B cell (primary cell): Measurements from ENCODE around the gene RAB31. TPM values are rescaled to one million over a fixed set of nuclear protein-coding genes. Genes with fewer than 3 reads are reported as not detected.

ENCODE experiments used
- ATAC-seq: fragments of 200-7000 bp; cut with Tn5 transposase; one replicate; pipeline ENCODE4 v1.10.0; 2021; ENCODE audit warnings: low read depth, mild to moderate bottlenecking, moderate number of reproducible peaks, moderate library complexity
- CTCF ChIA-PET: fragments of 350-600 bp; sonication (Branson Sonifier 250); formaldehyde crosslinking; loops from one replicate; lab custom pipeline; 2021; ENCODE audit warnings: antibody characterized with exemption, inconsistent platforms; lab: Charles Lee
- POLR2A ChIA-PET: fragments of 350-600 bp; sonication (Branson Sonifier 250); formaldehyde crosslinking; loops from one replicate; lab custom pipeline; 2021; ENCODE audit warnings: antibody characterized with exemption; lab: Charles Lee
- DNase-seq: peaks from one replicate; pipeline ENCODE4 v3.0.0; 2013
- H2AFZ ChIP-seq: 2 replicates; pipeline ENCODE4 v1.6.1; 2012; ENCODE audit warnings: mild to moderate bottlenecking, low read depth, low read length; ENCODE audit not compliant: insufficient read depth, poor library complexity, severe bottlenecking
- H3K27ac ChIP-seq, 2 donors: 1 replicate in 1 of 2; 2 replicates in 1 of 2; pipeline ENCODE4 v1.5.1; 2012 to 2013; ENCODE audit warnings: low read length in 2 of 2, mild to moderate bottlenecking in 2 of 2, moderate library complexity in 1 of 2
- H3K27me3 ChIP-seq, 4 experiments: fragments of 200-600 bp in 1 of 4; sonication (generic) in 1 of 4; replicated peaks in 1 of 4; 1 replicate in 2 of 4; 2 replicates in 2 of 4; pipeline versions ENCODE4 v1.6.1 to v1.7.0; 2013 to 2016; ENCODE audit warnings: low read length in 3 of 4, mild to moderate bottlenecking in 2 of 4, mixed read lengths in 1 of 4, moderate library complexity in 1 of 4; ENCODE audit not compliant: insufficient read depth in 4 of 4, control insufficient read depth in 3 of 4; ENCODE audit errors: control extremely low read depth in 1 of 4
- H3K36me3 ChIP-seq, 2 experiments: replicated peaks in 1 of 2; 1 replicate in 1 of 2; 2 replicates in 1 of 2; pipeline versions ENCODE4 v1.6.1 to v1.7.1; 2013; ENCODE audit warnings: low read length in 1 of 2; ENCODE audit not compliant: insufficient read depth in 2 of 2, control insufficient read depth in 1 of 2; ENCODE audit errors: control extremely low read depth in 1 of 2, extremely low read depth in 1 of 2
- H3K4me1 ChIP-seq, 2 donors: fragments of 200-600 bp in 1 of 2; sonication (generic) in 1 of 2; 1 replicate in 1 of 2; 2 replicates in 1 of 2; pipeline versions ENCODE4 v1.5.1 to v1.6.1; 2013 to 2017; ENCODE audit warnings: low read length in 2 of 2; ENCODE audit not compliant: control insufficient read depth in 2 of 2, insufficient read depth in 2 of 2
- H3K4me2 ChIP-seq: replicated peaks from 2 replicates; pipeline ENCODE3; 2012; ENCODE audit warnings: mild to moderate bottlenecking, low read depth, low read length; ENCODE audit not compliant: poor library complexity, severe bottlenecking
- H3K4me3 ChIP-seq, 5 experiments: fragments of 200-600 bp in 1 of 5; sonication (generic) in 1 of 5; 1 replicate in 3 of 5; 2 replicates in 2 of 5; pipeline versions ENCODE4 v1.5.1 to v1.7.0; 2011 to 2016; ENCODE audit warnings: low read length in 4 of 5, mild to moderate bottlenecking in 4 of 5, low read depth in 2 of 5, control low read depth in 1 of 5, moderate library complexity in 1 of 5; ENCODE audit not compliant: insufficient read depth in 1 of 5; ENCODE audit errors: control extremely low read depth in 1 of 5, extremely low read depth in 1 of 5
- H3K79me2 ChIP-seq: fragments of 200-600 bp; sonication (generic); one replicate; pipeline ENCODE4 v1.6.0; 2016; ENCODE audit warnings: low read length; ENCODE audit not compliant: control insufficient read depth, insufficient read depth
- H3K9ac ChIP-seq: fragments of 200-600 bp; sonication (generic); 2 replicates; pipeline ENCODE4 v1.6.1; 2017; ENCODE audit warnings: mild to moderate bottlenecking, low read length, moderate library complexity
- H3K9me3 ChIP-seq, 3 donors: one replicate each; pipeline versions ENCODE4 v1.6.1 to v1.7.1; 2013; ENCODE audit warnings: low read length in 2 of 3; ENCODE audit not compliant: control insufficient read depth in 2 of 3, insufficient read depth in 1 of 3; ENCODE audit errors: control extremely low read depth in 1 of 3
- H4K20me1 ChIP-seq: 2 replicates; pipeline ENCODE4 v1.6.0; 2012; ENCODE audit warnings: mild to moderate bottlenecking, low read length; ENCODE audit not compliant: insufficient read depth, control insufficient read depth, poor library complexity, severe bottlenecking
- H3K27ac Mint-ChIP-seq: one replicate; pipeline ENCODE4 v1.8.0; 2021; ENCODE audit warnings: mixed read lengths
- H3K27me3 Mint-ChIP-seq: one replicate; pipeline ENCODE4 v1.8.0; 2021; ENCODE audit warnings: mixed read lengths
- H3K4me1 Mint-ChIP-seq: one replicate; pipeline ENCODE4 v1.8.0; 2021; ENCODE audit warnings: mixed read lengths
- H3K4me3 Mint-ChIP-seq: one replicate; pipeline ENCODE4 v1.8.0; 2021; ENCODE audit warnings: mixed read lengths
- H3K9me3 Mint-ChIP-seq: one replicate; pipeline ENCODE4 v1.8.0; 2022; ENCODE audit warnings: mixed read lengths; ENCODE audit not compliant: insufficient read depth
- CTCF ChIP-seq: fragments of 200-600 bp; IDR thresholded peaks from one replicate; pipeline ENCODE4 v1.8.0; 2022; ENCODE audit warnings: antibody characterized with exemption, mild to moderate bottlenecking
- EZH2 ChIP-seq: IDR thresholded peaks from 2 replicates; pipeline ENCODE4 v1.6.1; 2012; ENCODE audit warnings: borderline replicate concordance, low read depth, mild to moderate bottlenecking, moderate library complexity, low read length; ENCODE audit not compliant: insufficient read depth, poor library complexity, severe bottlenecking
- WGBS: methylation state at CpG from one replicate; pipeline ENCODE4 v1.1.5; 2013; ENCODE audit warnings: missing lambda C conversion rate; ENCODE audit not compliant: insufficient coverage; 5-methylcytosine and 5-hydroxymethylcytosine counted together
- intact Hi-C: fragments of 100-400 bp; cut with micrococcal nuclease; formaldehyde crosslinking; loops from one replicate; pipeline ENCODE4 v1.10.0; 2022
- polyA plus RNA-seq: library from polyadenylated mRNA; depleted of rRNA; stranded (reverse); fragments of >200 nt; gene quantifications from 2 replicates; pipeline ENCODE4 v1.2.3, GENCODE V29; 2012
- total RNA-seq, 2 donors: library from RNA; stranded (reverse); fragments of 120-200 nt in 1 of 2; gene quantifications; 1 replicate in 1 of 2; 2 replicates in 1 of 2; pipeline versions ENCODE4 v1.2.3 to v1.2.4, GENCODE V29; 2013 to 2022

Gene RAB31
- total and polyA plus RNA-seq, 2 donors (not counting 1 experiment from before 2014, with no cell fraction given) = 15.5 to 44.6 TPM

GRCh38 chr18:9688036-9688741 is 19.9 kb upstream of the RAB31 start:
- no peaks in the 10 kb centered on the region for H3K79me2 ChIP-seq
- WGBS = 94% methylated on average over 17 of the region's 19 CpGs
- H3K9me3 ChIP-seq = no peaks in the 10 kb centered on the region
- H3K36me3 ChIP-seq = no peaks in the 10 kb centered on the region
- Mint-ChIP-seq H3K27ac (no peak overlapping the region), H3K4me3 (no peak overlapping the region), H3K9me3 (no peaks in the 10 kb centered on the region), H3K27me3 (peaks cover 10% of the 10 kb centered on the region), H3K4me1 (peaks cover 1% of the 10 kb centered on the region)
- H3K4me2 ChIP-seq = no peak overlapping the region
- no peak overlapping the region for H3K4me3 ChIP-seq
- ATAC-seq (no peak), DNase-seq (no peak)
- TF ChIP-seq EZH2 (no peak), CTCF (no peak)
- intact Hi-C loops = no loop called here
- H2AFZ ChIP-seq = no peak overlapping the region
- H3K27ac ChIP-seq = no peak overlapping the region
- peaks cover 0 to 3% (median 2%) of the 10 kb centered on the region in 4 experiments for H3K27me3 ChIP-seq
- CTCF ChIA-PET = interaction anchor here (1.3 kb wide), 1 partner anchor 76 kb away, joined by 4 read pairs; no protein-coding TSS in a partner anchor
- POLR2A ChIA-PET = no interaction called here
- no peak overlapping the region for H3K9ac ChIP-seq
- H4K20me1 ChIP-seq = no peaks in the 10 kb centered on the region
- H3K4me1 ChIP-seq = no peaks in the 10 kb centered on the region

- POLR2A ChIA-PET = no interaction called here
- ATAC-seq (no peak), DNase-seq (no peak)
- no peak overlapping the region for H3K9ac ChIP-seq
- H3K9me3 ChIP-seq = no peaks in the 10 kb centered on the region
- no peaks in the 10 kb centered on the region for H3K36me3 ChIP-seq
- Mint-ChIP-seq H3K4me3 (no peak overlapping the region), H3K27me3 (peaks cover 10% of the 10 kb centered on the region), H3K4me1 (peaks cover 1% of the 10 kb centered on the region), H3K27ac (no peak overlapping the region), H3K9me3 (no peaks in the 10 kb centered on the region)
- peaks cover 0 to 3% (median 1%) of the 10 kb centered on the region in 4 experiments for H3K27me3 ChIP-seq
- H3K79me2 ChIP-seq = no peaks in the 10 kb centered on the region
- H3K4me1 ChIP-seq = no peaks in the 10 kb centered on the region
- no peak overlapping the region for H3K27ac ChIP-seq
- WGBS = 100% methylated on average over 2 of the region's 3 CpGs
- H3K4me2 ChIP-seq = no peak overlapping the region
- CTCF ChIA-PET = no interaction called here
- no peak overlapping the region for H2AFZ ChIP-seq
- intact Hi-C loops = no loop called here
- TF ChIP-seq CTCF (no peak), EZH2 (no peak)
- H4K20me1 ChIP-seq = no peaks in the 10 kb centered on the region
- no peak overlapping the region for H3K4me3 ChIP-seq
Observed at GRCh38 chr18:9689253-9689652, 18.8 kb upstream of the RAB31 start.
